Measurements from ENCODE around the gene BCL2L14.

GRCh38 chr12:12094481-12094880, 23.7 kb downstream of the BCL2L14 start:
- TF ChIP-seq ZNF639 (CRISPR knock-in tag; conservative IDR thresholded peaks at IDR 0.05 in 1 of 2, IDR thresholded peaks at IDR 0.05 in 1 of 2) (no peak), CC2D1A (IDR thresholded peaks at IDR 0.05) (no peak), HDAC8 (tag; IDR thresholded peaks at IDR 0.05) (no peak), MXI1 (IDR thresholded peaks at IDR 0.05; ENCODE audit: low read depth, low read length) (no peak), MEF2D (tag; conservative IDR thresholded peaks at IDR 0.05; ENCODE audit: low read depth) (no peak)

Measured in K562 (cell line).